ENCODE measurements around the gene DPH1.
A peak's percentile ranks its signal among the peaks of the same experiment; 100 is the strongest.

DPH1 gene

DNA sequence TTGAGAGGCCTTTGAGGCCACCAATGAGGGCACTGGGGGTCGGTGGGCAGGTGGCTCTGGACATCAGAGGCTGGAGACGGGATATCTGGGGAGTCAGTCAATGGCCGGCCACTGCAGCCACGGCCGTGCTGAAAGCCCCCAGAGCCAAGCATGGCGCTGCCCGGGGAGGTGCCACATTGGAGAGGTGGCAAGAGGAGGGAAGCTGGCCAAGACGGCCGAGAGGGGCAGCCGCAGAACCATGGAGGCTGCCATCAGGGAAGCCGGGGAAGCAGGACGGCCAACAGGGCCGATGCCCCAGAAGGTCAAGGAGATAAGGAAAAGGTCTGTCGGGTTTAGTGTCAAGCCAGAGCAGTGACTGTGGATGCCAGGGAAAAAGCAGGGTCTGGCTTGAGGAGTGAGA, 14.6 kb upstream of the DPH1 start:
- Histone ChIP-seq H3K27me3 (ENCODE audit: low read depth, low read length) (peaks cover 5% of the 10 kb centered on the region; the same call in 1 of the 2 replicates), H3K36me3 (replicated peaks; ENCODE audit: low read depth, low read length) (no peaks in the 10 kb centered on the region), H3K4me1 (ENCODE audit: low read length) (peaks cover 25% of the 10 kb centered on the region), H2AFZ (ENCODE audit: low read depth, low read length) (no peak overlapping the region), H3K27ac (ENCODE audit: low read length) (no peak overlapping the region), H4K20me1 (ENCODE audit: insufficient read depth, low read length) (no peaks in the 10 kb centered on the region), H3K9ac (ENCODE audit: low read length) (no peak overlapping the region), H3K4me2 (ENCODE audit: low read length) (no peak overlapping the region), H3K79me2 (ENCODE audit: low read length) (no peaks in the 10 kb centered on the region), H3K4me3 (ENCODE audit: low read length) (no peak overlapping the region), H3K9me3 (ENCODE audit: insufficient read depth, low read length) (no peaks in the 10 kb centered on the region)
- TF ChIP-seq EZH2phosphoT487 (IDR thresholded peaks at IDR 0.05; ENCODE audit: low read depth): no peak
- TF ChIP-seq, protein P1, sequence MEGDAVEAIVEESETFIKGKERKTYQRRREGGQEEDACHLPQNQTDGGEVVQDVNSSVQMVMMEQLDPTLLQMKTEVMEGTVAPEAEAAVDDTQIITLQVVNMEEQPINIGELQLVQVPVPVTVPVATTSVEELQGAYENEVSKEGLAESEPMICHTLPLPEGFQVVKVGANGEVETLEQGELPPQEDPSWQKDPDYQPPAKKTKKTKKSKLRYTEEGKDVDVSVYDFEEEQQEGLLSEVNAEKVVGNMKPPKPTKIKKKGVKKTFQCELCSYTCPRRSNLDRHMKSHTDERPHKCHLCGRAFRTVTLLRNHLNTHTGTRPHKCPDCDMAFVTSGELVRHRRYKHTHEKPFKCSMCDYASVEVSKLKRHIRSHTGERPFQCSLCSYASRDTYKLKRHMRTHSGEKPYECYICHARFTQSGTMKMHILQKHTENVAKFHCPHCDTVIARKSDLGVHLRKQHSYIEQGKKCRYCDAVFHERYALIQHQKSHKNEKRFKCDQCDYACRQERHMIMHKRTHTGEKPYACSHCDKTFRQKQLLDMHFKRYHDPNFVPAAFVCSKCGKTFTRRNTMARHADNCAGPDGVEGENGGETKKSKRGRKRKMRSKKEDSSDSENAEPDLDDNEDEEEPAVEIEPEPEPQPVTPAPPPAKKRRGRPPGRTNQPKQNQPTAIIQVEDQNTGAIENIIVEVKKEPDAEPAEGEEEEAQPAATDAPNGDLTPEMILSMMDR (IDR thresholded peaks at IDR 0.05; ENCODE audit: low read depth, low read length): no peak

DNA sequence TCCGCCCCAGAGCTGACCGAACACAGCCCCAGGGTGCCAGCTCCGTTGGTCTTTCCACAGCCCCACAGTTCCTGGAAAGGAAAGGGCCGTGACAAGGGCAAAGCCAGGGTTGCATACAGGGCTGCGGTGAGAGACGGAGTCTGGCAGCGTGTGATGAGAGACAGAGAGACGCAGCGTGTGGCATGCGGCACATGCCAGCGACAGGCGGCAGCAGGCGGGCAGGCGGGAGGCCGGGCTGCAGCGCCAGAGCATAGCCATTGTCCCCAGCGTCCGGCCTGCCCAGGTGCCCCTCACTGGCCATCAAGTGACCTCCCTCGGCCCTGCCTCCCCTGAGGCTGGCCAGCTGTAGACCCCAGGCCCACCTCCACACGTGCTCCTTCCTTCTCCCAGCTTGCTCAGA, 13.5 kb upstream of the DPH1 start:
- Histone ChIP-seq H3K27ac (ENCODE audit: low read length) (no peak overlapping the region), H2AFZ (ENCODE audit: low read depth, low read length) (no peak overlapping the region), H3K36me3 (replicated peaks; ENCODE audit: low read depth, low read length) (no peaks in the 10 kb centered on the region), H3K4me2 (ENCODE audit: low read length) (no peak overlapping the region), H3K4me1 (ENCODE audit: low read length) (peaks cover 25% of the 10 kb centered on the region), H3K9ac (ENCODE audit: low read length) (no peak overlapping the region), H3K27me3 (ENCODE audit: low read depth, low read length) (peaks cover 5% of the 10 kb centered on the region; the same call in 1 of the 2 replicates), H3K9me3 (ENCODE audit: insufficient read depth, low read length) (no peaks in the 10 kb centered on the region), H3K79me2 (ENCODE audit: low read length) (no peaks in the 10 kb centered on the region), H3K4me3 (ENCODE audit: low read length) (no peak overlapping the region), H4K20me1 (ENCODE audit: insufficient read depth, low read length) (no peaks in the 10 kb centered on the region)
- TF ChIP-seq EZH2phosphoT487 (IDR thresholded peaks at IDR 0.05; ENCODE audit: low read depth): no peak
- TF ChIP-seq, protein P1 (IDR thresholded peaks at IDR 0.05; ENCODE audit: low read depth, low read length): no peak

DNA sequence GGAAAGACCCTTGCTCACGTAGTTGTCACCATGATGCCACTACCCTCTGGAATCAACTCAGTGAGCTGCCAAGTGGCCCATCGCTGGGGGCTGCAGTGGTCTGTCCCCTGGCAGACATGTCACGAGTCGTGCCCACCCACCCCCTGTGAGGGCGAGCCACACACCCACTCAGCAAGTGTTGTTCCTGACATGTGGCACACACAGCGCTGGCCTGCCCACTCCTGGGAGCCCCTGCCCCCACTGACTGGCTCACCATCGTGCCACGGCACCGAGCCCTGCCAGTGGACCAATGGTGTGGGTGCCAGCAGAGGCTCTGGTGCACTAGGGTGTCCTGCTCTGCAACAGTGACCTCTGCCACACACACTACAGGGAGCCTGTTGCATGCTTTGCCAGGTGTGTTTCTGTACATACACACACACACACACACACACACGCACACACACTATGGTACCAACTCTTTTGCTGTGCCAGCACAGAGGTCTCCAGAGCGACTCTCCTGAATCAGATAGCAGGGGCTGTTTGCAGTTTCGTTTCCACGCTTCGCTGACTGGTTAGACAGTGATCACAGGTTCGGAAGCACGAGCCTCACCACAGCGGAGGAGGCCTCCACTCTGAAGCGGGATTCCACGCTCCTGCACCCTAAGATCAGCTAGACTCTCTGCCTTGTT, 12.5 kb upstream of the DPH1 start:
- H3K27me3 ChIP-seq (ENCODE audit: low read depth, low read length): peaks cover 5% of the 10 kb centered on the region; the same call in 1 of the 2 replicates
- TF ChIP-seq EZH2phosphoT487 (IDR thresholded peaks at IDR 0.05; ENCODE audit: low read depth): no peak
- H3K9me3 ChIP-seq (ENCODE audit: insufficient read depth, low read length): no peaks in the 10 kb centered on the region
- H3K4me3 ChIP-seq (ENCODE audit: low read length): peak overlapping the region; percentile 77
- peak overlapping the region; percentile 68; the same call in 1 of the 2 replicates for H2AFZ ChIP-seq (ENCODE audit: low read depth, low read length)
- H3K4me2 ChIP-seq (ENCODE audit: low read length): peak overlapping the region; percentile 96
- no peaks in the 10 kb centered on the region for H3K79me2 ChIP-seq (ENCODE audit: low read length)
- H3K27ac ChIP-seq (ENCODE audit: low read length): peak overlapping the region; percentile 52
- H3K9ac ChIP-seq (ENCODE audit: low read length): peak overlapping the region; percentile 77
- H4K20me1 ChIP-seq (ENCODE audit: insufficient read depth, low read length): no peaks in the 10 kb centered on the region
- peaks cover 25% of the 10 kb centered on the region for H3K4me1 ChIP-seq (ENCODE audit: low read length)
- no peaks in the 10 kb centered on the region for H3K36me3 ChIP-seq (replicated peaks; ENCODE audit: low read depth, low read length)

DNA sequence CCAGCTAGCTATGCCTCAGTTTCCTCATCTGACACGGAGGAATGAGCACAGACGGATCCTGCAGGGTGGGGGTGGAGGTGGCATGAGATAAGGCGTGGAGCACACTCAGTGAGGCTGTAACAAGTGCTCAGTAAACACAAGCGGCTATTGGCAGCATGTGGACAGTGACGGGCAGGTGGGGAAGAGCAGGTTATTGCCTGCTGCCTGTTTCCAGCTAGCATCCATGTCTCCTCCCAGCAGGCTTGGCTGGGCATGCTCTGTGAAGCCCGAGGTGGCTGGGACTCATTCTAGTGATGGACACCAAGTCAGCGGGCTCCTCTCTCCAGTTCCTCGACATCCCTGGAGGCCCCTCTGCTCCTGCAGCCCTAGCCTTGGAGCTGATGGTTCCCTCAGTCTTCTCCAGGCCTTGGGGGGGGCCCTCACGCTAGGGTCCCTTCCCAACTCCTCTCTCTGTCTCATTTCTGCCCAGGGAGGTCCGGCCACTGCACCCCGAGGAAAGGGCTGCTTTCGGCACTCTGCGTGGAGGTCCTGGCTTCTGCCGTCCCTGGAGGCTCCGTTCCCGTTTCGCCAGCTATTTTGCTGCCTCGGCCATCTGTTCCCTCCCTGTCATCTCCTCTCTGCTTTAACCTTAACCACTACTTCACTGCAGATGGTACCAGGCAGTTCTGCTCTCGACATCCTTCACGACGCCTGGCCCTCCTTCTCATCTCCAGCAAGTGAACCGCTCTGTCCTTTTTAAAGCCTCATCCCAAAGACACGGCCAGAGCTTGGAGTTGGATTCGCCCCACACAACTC, 11.0 kb upstream of the DPH1 start:
- H3K27me3 ChIP-seq (ENCODE audit: low read depth, low read length): peaks cover 5% of the 10 kb centered on the region; the same call in 1 of the 2 replicates
- H3K27ac ChIP-seq (ENCODE audit: low read length): no peak overlapping the region
- H3K4me1 ChIP-seq (ENCODE audit: low read length): peaks cover 25% of the 10 kb centered on the region
- H2AFZ ChIP-seq (ENCODE audit: low read depth, low read length): no peak overlapping the region
- TF ChIP-seq, protein P1 (IDR thresholded peaks at IDR 0.05; ENCODE audit: low read depth, low read length): no peak
- TF ChIP-seq EZH2phosphoT487 (IDR thresholded peaks at IDR 0.05; ENCODE audit: low read depth): no peak
- no peaks in the 10 kb centered on the region for H3K36me3 ChIP-seq (replicated peaks; ENCODE audit: low read depth, low read length)
- no peaks in the 10 kb centered on the region for H4K20me1 ChIP-seq (ENCODE audit: insufficient read depth, low read length)
- no peaks in the 10 kb centered on the region for H3K79me2 ChIP-seq (ENCODE audit: low read length)
- peak overlapping the region; percentile 77; the same call in 1 of the 2 replicates for H3K9ac ChIP-seq (ENCODE audit: low read length)
- peak overlapping the region; percentile 77 for H3K4me3 ChIP-seq (ENCODE audit: low read length)
- no peaks in the 10 kb centered on the region for H3K9me3 ChIP-seq (ENCODE audit: insufficient read depth, low read length)
- H3K4me2 ChIP-seq (ENCODE audit: low read length): peak overlapping the region; percentile 96
